Measurements from ENCODE around the gene FAM89A. TPM values are rescaled to one million over a fixed set of nuclear protein-coding genes. Genes with fewer than 3 reads are reported as not detected.

Gene FAM89A
- total and polyA plus RNA-seq, 9 of the 15 experiments (the other 6 are each of a cell fraction or from before 2014, with no cell fraction given): 8.7 to 66.2 (median 43.3) TPM

DNA sequence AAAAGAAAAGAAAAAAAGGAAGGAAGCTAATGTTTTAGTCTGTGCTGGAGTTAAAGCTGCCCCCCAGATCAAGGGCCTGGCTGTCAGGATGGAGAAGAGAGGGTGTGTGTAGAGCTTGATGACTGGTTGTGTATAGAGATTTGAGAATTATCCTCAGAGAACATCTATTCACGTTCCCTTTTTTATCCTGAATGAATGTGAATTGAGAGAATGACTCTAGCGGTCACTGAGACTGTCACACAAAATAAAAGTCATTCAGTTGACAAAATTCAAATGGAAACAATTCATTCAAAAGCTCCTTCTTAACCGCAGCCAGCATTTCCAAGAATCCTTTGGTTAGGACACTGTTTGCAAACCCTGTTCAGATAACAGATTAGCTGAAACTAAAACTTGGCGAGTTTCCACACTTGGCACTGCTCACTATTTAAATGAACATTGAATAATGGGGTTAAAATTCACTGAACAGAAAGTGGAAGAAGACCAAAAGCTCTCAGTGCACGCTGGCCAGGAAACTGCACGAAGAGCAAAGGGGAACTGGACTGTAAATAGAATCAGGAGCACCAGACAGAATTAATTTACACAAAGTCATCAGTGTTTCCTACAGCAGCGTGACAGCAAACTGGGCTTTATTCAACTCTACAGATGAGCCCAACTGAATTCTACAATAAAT lies 13.6 kb upstream of the FAM89A start (continued):
- TF ChIP-seq, protein P1, sequence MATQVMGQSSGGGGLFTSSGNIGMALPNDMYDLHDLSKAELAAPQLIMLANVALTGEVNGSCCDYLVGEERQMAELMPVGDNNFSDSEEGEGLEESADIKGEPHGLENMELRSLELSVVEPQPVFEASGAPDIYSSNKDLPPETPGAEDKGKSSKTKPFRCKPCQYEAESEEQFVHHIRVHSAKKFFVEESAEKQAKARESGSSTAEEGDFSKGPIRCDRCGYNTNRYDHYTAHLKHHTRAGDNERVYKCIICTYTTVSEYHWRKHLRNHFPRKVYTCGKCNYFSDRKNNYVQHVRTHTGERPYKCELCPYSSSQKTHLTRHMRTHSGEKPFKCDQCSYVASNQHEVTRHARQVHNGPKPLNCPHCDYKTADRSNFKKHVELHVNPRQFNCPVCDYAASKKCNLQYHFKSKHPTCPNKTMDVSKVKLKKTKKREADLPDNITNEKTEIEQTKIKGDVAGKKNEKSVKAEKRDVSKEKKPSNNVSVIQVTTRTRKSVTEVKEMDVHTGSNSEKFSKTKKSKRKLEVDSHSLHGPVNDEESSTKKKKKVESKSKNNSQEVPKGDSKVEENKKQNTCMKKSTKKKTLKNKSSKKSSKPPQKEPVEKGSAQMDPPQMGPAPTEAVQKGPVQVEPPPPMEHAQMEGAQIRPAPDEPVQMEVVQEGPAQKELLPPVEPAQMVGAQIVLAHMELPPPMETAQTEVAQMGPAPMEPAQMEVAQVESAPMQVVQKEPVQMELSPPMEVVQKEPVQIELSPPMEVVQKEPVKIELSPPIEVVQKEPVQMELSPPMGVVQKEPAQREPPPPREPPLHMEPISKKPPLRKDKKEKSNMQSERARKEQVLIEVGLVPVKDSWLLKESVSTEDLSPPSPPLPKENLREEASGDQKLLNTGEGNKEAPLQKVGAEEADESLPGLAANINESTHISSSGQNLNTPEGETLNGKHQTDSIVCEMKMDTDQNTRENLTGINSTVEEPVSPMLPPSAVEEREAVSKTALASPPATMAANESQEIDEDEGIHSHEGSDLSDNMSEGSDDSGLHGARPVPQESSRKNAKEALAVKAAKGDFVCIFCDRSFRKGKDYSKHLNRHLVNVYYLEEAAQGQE (IDR thresholded peaks at IDR 0.05; ENCODE audit: borderline replicate concordance): peak; percentile 22; the same call in 1 of the 2 replicates
- TF ChIP-seq, protein P1 (CRISPR knock-in tag; IDR thresholded peaks at IDR 0.05; ENCODE audit: low read depth): no peak
- TF ChIP-seq TEAD4 (IDR thresholded peaks at IDR 0.05; ENCODE audit: low read length): peak; percentile 76
- no peak for TF ChIP-seq TEAD4 (CRISPR knock-in tag; IDR thresholded peaks at IDR 0.05; ENCODE audit: borderline replicate concordance)
- peak; percentile 74; the same call in 1 of the 2 replicates for TF ChIP-seq SMARCA4 (IDR thresholded peaks at IDR 0.05)

Measured in K562 (cell line).